HCT116 (cell line): ENCODE data around the gene UBE2N. TPM values are rescaled to one million over a fixed set of nuclear protein-coding genes. Genes with fewer than 3 reads are reported as not detected.

Source experiments
- ATAC-seq: fragments of 200-7000 bp; cut with Tn5 transposase; 2 replicates; pipeline ENCODE4 v1.9.1; 2020; ENCODE audit warnings: mild to moderate bottlenecking, moderate library complexity
- BruUV-seq: library from RNA; stranded (reverse); fragments of 400-500 nt; replicated peaks from 2 replicates; lab custom pipeline; 2021; lab: Mats Ljungman, UMichigan
- CTCF ChIA-PET: fragments of 300-600 bp; sonication (Branson Sonifier 250); formaldehyde crosslinking; loops from one replicate; lab custom pipeline; 2021; ENCODE audit warnings: antibody characterized with exemption; lab: Charles Lee
- POLR2A ChIA-PET: fragments of 300-600, 350-600 bp; sonication (Branson Sonifier 250); formaldehyde crosslinking; loops from one replicate; lab custom pipeline; 2021; ENCODE audit warnings: antibody characterized with exemption; lab: Charles Lee
- RAD21 ChIA-PET, 2 experiments: fragments of 300-600 bp; sonication (Branson Sonifier 250); formaldehyde crosslinking; loops; one replicate each; lab custom pipeline; 2023; ENCODE audit warnings: low total read pairs in 2 of 2; ENCODE audit not compliant: uncharacterized antibody in 2 of 2, unreplicated experiment in 2 of 2, low non-redundant PET in 1 of 2; lab: Charles Lee
- DNase-seq: peaks from one replicate; pipeline ENCODE4 v3.0.0-alpha.2; 2010; ENCODE audit warnings: low read depth, low spot score
- H2AFZ ChIP-seq: fragments of 200-600 bp; shearing (Covaris generic), sonication (generic); 2 replicates; pipeline ENCODE4 v1.6.1; 2017; ENCODE audit warnings: low read depth, mixed run types, mixed read lengths, antibody characterized with exemption, low read length; ENCODE audit not compliant: poor library complexity, severe bottlenecking
- H3K27ac ChIP-seq: 2 replicates; pipeline ENCODE4 v1.5.1; 2012; ENCODE audit warnings: low read depth, low read length
- H3K27me3 ChIP-seq: fragments of 200-600 bp; sonication (generic); 2 replicates; pipeline ENCODE4 v1.6.1; 2016; ENCODE audit warnings: mixed run types, low read length, mixed read lengths; ENCODE audit not compliant: insufficient read depth
- H3K36me3 ChIP-seq, 2 experiments: fragments of 200-500 bp in 1 of 2; fragments of 200-600 bp in 1 of 2; sonication (Bioruptor generic) in 1 of 2; sonication (generic) in 1 of 2; 2 replicates each; pipeline versions ENCODE4 v1.5.1 to v1.6.1; 2014 to 2016; ENCODE audit warnings: low read length in 2 of 2, inconsistent platforms in 1 of 2, mixed read lengths in 1 of 2, mixed run types in 1 of 2; ENCODE audit not compliant: insufficient read depth in 2 of 2, control insufficient read depth in 1 of 2
- H3K4me1 ChIP-seq, 2 experiments: fragments of 200-600 bp in 1 of 2; sonication (generic) in 1 of 2; 2 replicates each; pipeline versions ENCODE4 v1.5.1 to v1.6.1; 2012 to 2017; ENCODE audit warnings: low read length in 2 of 2, inconsistent platforms in 1 of 2, mild to moderate bottlenecking in 1 of 2, mixed read lengths in 1 of 2, mixed run types in 1 of 2, moderate library complexity in 1 of 2; ENCODE audit not compliant: insufficient read depth in 2 of 2, control insufficient read depth in 1 of 2
- H3K4me2 ChIP-seq: fragments of 200-600 bp; sonication (generic); 2 replicates; pipeline ENCODE4 v1.6.1; 2017; ENCODE audit warnings: mixed run types, low read length, mixed read lengths
- H3K4me3 ChIP-seq, 2 experiments: fragments of 200-600 bp in 1 of 2; sonication (generic) in 1 of 2; replicated peaks in 1 of 2; 2 replicates each; pipeline ENCODE4 v1.5.1; 2011 to 2016; ENCODE audit warnings: low read length in 2 of 2, control low read depth in 1 of 2, low read depth in 1 of 2, mild to moderate bottlenecking in 1 of 2, mixed read lengths in 1 of 2, mixed run types in 1 of 2
- H3K79me2 ChIP-seq: fragments of 200-600 bp; sonication (generic); 2 replicates; pipeline ENCODE4 v1.6.1; 2017; ENCODE audit warnings: mild to moderate bottlenecking, mixed run types, low read length, moderate library complexity, mixed read lengths; ENCODE audit not compliant: insufficient read depth
- H3K9ac ChIP-seq: fragments of 200-600 bp; sonication (generic); 2 replicates; pipeline ENCODE4 v1.6.1; 2016; ENCODE audit warnings: low read length, mixed read lengths
- H3K9me2 ChIP-seq: fragments of 200-600 bp; sonication (generic), shearing (Covaris generic); 2 replicates; pipeline ENCODE4 v1.6.1; 2017; ENCODE audit warnings: mixed run types, mild to moderate bottlenecking, moderate library complexity; ENCODE audit not compliant: insufficient read depth
- H3K9me3 ChIP-seq, 2 experiments: fragments of 200-500 bp in 1 of 2; fragments of 200-600 bp in 1 of 2; sonication (Bioruptor generic) in 1 of 2; sonication (generic) in 1 of 2; 2 replicates each; pipeline ENCODE4 v1.6.1; 2014 to 2017; ENCODE audit warnings: low read length in 2 of 2, mixed read lengths in 2 of 2, inconsistent platforms in 1 of 2, low read depth in 1 of 2, mild to moderate bottlenecking in 1 of 2, mixed run types in 1 of 2, moderate library complexity in 1 of 2; ENCODE audit not compliant: control insufficient read depth in 1 of 2, insufficient read depth in 1 of 2
- H4K20me1 ChIP-seq: fragments of 200-600 bp; sonication (generic), shearing (Covaris generic); 2 replicates; pipeline ENCODE4 v1.6.1; 2017; ENCODE audit warnings: mixed run types, mild to moderate bottlenecking, moderate library complexity; ENCODE audit not compliant: insufficient read depth
- CEBPB ChIP-seq: IDR thresholded peaks from 2 replicates; pipeline ENCODE4 v1.6.1; 2012; ENCODE audit warnings: low read depth
- EGR1 ChIP-seq: IDR thresholded peaks from 2 replicates; pipeline ENCODE4 v1.6.1; 2012; ENCODE audit warnings: low read depth
- ELF1 ChIP-seq: IDR thresholded peaks from 2 replicates; pipeline ENCODE4 v1.6.1; 2012; ENCODE audit warnings: low read depth, borderline replicate concordance
- EZH2 ChIP-seq: fragments of 200-600 bp; sonication (generic); IDR thresholded peaks from 2 replicates; pipeline ENCODE4 v1.6.1; 2017; ENCODE audit warnings: antibody characterized with exemption, mixed run types
- FOSL1 ChIP-seq: IDR thresholded peaks from 2 replicates; pipeline ENCODE4 v1.6.1; 2012; ENCODE audit warnings: low read depth
- JUND ChIP-seq: IDR thresholded peaks from 2 replicates; pipeline ENCODE4 v1.6.1; 2012
- RAD21 ChIP-seq: IDR thresholded peaks from 2 replicates; pipeline ENCODE4 v1.6.1; 2012; ENCODE audit warnings: low read depth, mild to moderate bottlenecking
- SRF ChIP-seq: IDR thresholded peaks from 2 replicates; pipeline ENCODE4 v1.6.1; 2012; ENCODE audit warnings: low read depth
- ZFX ChIP-seq: fragments of 450-650 bp; IDR thresholded peaks from 2 replicates; pipeline ENCODE4 v1.6.1; 2017
- ZNF274 ChIP-seq: fragments of 200-500 bp; sonication (Bioruptor generic); IDR thresholded peaks from 2 replicates; pipeline ENCODE4 v1.6.1; 2014; ENCODE audit warnings: mild to moderate bottlenecking, low read depth, low read length, inconsistent platforms
- intact Hi-C: fragments of 100-400 bp; cut with micrococcal nuclease; formaldehyde crosslinking; loops from 2 replicates; pipeline ENCODE4 v1.10.0; 2022
- total RNA-seq: library from RNA; stranded (reverse); gene quantifications from one replicate; pipeline ENCODE4 v1.2.1, GENCODE V29; 2021; ENCODE audit not compliant: unreplicated experiment
- TF ChIP-seq, protein P1 (sequence below): IDR thresholded peaks from 2 replicates; pipeline ENCODE4 v1.6.1; 2011; ENCODE audit warnings: mild to moderate bottlenecking, low read length, moderate library complexity; ENCODE audit not compliant: insufficient replicate concordance; ENCODE audit errors: extremely low read depth
- TF ChIP-seq, protein P2 (sequence below): IDR thresholded peaks from 2 replicates; pipeline ENCODE4 v1.6.1; 2012
- TF ChIP-seq, protein P3 (sequence below): IDR thresholded peaks from 2 replicates; pipeline ENCODE4 v1.6.1; 2012

Gene UBE2N
- total RNA-seq, 1 experiment from 2014 or later, result 140 TPM

DNA sequence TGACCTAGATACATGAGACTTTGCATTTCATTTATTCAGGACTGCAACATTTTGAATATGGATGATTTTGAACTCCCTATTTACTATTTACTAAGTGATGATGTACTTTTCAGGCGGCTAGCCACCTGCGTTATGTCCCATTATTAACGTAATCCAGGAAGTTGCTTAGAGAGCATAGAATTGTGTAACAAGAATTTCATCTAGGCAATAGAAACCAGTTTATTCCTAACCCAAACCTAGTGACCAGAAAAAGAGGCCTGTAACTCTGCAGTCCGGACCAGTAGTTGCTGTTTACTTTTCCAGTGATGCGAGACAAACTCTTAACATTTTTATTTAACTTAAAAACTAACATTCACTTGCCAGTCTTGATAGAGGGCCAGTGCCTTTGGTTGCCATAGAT lies 51.7 kb downstream of the UBE2N start:
- no peak for TF ChIP-seq ELF1
- TF ChIP-seq, protein P1, sequence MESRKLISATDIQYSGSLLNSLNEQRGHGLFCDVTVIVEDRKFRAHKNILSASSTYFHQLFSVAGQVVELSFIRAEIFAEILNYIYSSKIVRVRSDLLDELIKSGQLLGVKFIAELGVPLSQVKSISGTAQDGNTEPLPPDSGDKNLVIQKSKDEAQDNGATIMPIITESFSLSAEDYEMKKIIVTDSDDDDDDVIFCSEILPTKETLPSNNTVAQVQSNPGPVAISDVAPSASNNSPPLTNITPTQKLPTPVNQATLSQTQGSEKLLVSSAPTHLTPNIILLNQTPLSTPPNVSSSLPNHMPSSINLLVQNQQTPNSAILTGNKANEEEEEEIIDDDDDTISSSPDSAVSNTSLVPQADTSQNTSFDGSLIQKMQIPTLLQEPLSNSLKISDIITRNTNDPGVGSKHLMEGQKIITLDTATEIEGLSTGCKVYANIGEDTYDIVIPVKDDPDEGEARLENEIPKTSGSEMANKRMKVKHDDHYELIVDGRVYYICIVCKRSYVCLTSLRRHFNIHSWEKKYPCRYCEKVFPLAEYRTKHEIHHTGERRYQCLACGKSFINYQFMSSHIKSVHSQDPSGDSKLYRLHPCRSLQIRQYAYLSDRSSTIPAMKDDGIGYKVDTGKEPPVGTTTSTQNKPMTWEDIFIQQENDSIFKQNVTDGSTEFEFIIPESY, result no peak
- no peak for TF ChIP-seq CEBPB
- TF ChIP-seq, protein P2, sequence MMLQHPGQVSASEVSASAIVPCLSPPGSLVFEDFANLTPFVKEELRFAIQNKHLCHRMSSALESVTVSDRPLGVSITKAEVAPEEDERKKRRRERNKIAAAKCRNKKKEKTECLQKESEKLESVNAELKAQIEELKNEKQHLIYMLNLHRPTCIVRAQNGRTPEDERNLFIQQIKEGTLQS, result no peak
- TF ChIP-seq JUND, result no peak
- no peak for TF ChIP-seq ZNF274
- no peak for TF ChIP-seq RAD21
- no peak for TF ChIP-seq ZFX
- TF ChIP-seq, protein P3, sequence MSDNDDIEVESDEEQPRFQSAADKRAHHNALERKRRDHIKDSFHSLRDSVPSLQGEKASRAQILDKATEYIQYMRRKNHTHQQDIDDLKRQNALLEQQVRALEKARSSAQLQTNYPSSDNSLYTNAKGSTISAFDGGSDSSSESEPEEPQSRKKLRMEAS, result no peak
- TF ChIP-seq EZH2, result no peak
- TF ChIP-seq FOSL1, result no peak
- no peak for TF ChIP-seq EGR1
- no peak for TF ChIP-seq SRF
- TF ChIP-seq, all 23 proteins: peak for 0
- ATAC-seq (no peak), DNase-seq (no peak)
- BruUV-seq, result no TSS peak
- H3K27me3 ChIP-seq, result no peaks in the 10 kb centered on the region
- no peaks in the 10 kb centered on the region; a peak in 1 of 4 replicates for H3K36me3 ChIP-seq
- H3K9me3 ChIP-seq, result no peaks in the 10 kb centered on the region
- peaks cover 85% of the 10 kb centered on the region for H3K79me2 ChIP-seq
- H3K4me3 ChIP-seq, result no peak overlapping the region
- RAD21 ChIA-PET, result interaction anchor here in 1 of 2 experiments (0.5 kb wide), 1 partner anchor 55 kb away, joined by 3 read pairs; no protein-coding TSS in a partner anchor
- no peaks in the 10 kb centered on the region for H3K4me1 ChIP-seq
- CTCF ChIA-PET, result no interaction called here
- no peak overlapping the region for H3K4me2 ChIP-seq
- H3K9me2 ChIP-seq, result no peaks in the 10 kb centered on the region
- POLR2A ChIA-PET, result no interaction called here
- H3K27ac ChIP-seq, result no peak overlapping the region
- intact Hi-C loops, result no loop called here
- no peak overlapping the region for H3K9ac ChIP-seq
- no peaks in the 10 kb centered on the region for H4K20me1 ChIP-seq
- H2AFZ ChIP-seq, result no peak overlapping the region
